Epithelial cell of proximal tubule (primary cell): ENCODE results near the gene INTS7. TPM values are rescaled to one million over a fixed set of nuclear protein-coding genes. Genes with fewer than 3 reads are reported as not detected.
"Not testable (repeated sequence)": the region's sequence is repeated elsewhere in the genome, so short reads cannot be mapped to it uniquely, and the experiment has no call there.

Experiments
- DNase-seq: peaks from one replicate; pipeline ENCODE4 v3.0.0-alpha.2; 2011; ENCODE audit warnings: low read depth
- H3K4me3 ChIP-seq: 2 replicates; pipeline ENCODE4 v1.5.1; 2011; ENCODE audit warnings: low read depth, mild to moderate bottlenecking, low read length
- CTCF ChIP-seq: conservative IDR thresholded peaks from 2 replicates; pipeline ENCODE4 v1.5.1; 2012; ENCODE audit warnings: low read depth, mild to moderate bottlenecking, low read length
- total RNA-seq: library from RNA; depleted of rRNA; stranded (reverse); fragments of >200 nt; gene quantifications from 2 replicates; pipeline ENCODE4 v1.2.3, GENCODE V29; 2015

INTS7 gene
- total RNA-seq, 1 donor from 2014 or later = 17.8 TPM

GRCh38 chr1:211959680-211960079 is 75.7 kb downstream of the INTS7 start:
- no peak for DNase-seq
- no peak overlapping the region for H3K4me3 ChIP-seq
- TF ChIP-seq CTCF = no peak

- TF ChIP-seq CTCF = no peak
- H3K4me3 ChIP-seq = no peak overlapping the region
- DNase-seq = no peak
Measured at GRCh38 chr1:211959221-211959620, 76.1 kb downstream of the INTS7 start.

- not testable (repeated sequence) for H3K4me3 ChIP-seq, DNase-seq
Measured at GRCh38 chr1:211954028-211954427, 81.3 kb downstream of the INTS7 start.

- not testable (repeated sequence) for H3K4me3 ChIP-seq, DNase-seq
Measured at GRCh38 chr1:211953543-211953942, 81.8 kb downstream of the INTS7 start.

GRCh38 chr1:211952299-211952698 is 83.1 kb downstream of the INTS7 start:
- no peak for DNase-seq

GRCh38 chr1:211951856-211952255 is 83.5 kb downstream of the INTS7 start:
- TF ChIP-seq CTCF = no peak
- DNase-seq = peak; percentile 89
- no peak overlapping the region for H3K4me3 ChIP-seq

More at GRCh38 chr1:211952299-211952698, 83.1 kb downstream of the INTS7 start:
- H3K4me3 ChIP-seq = no peak overlapping the region
- no peak for TF ChIP-seq CTCF

GRCh38 chr1:211948377-211948776 is 87.0 kb downstream of the INTS7 start:
- no peak overlapping the region for H3K4me3 ChIP-seq
- no peak for DNase-seq
- TF ChIP-seq CTCF = no peak

GRCh38 chr1:211947396-211948295 is 87.7 kb downstream of the INTS7 start:
- H3K4me3 ChIP-seq = no peak overlapping the region
- no peak for TF ChIP-seq CTCF
- DNase-seq = no peak
